Stimulated activated CD8-positive, alpha-beta memory T cell treated with anti-CD3 and anti-CD28 coated beads, Interleukin-7, amount 100 ng/mL, for 24 hours (primary cell): ENCODE data around the gene NAPEPLD.
"Not testable (repeated sequence)": the region's sequence is repeated elsewhere in the genome, so short reads cannot be mapped to it uniquely, and the experiment has no call there.

Experiments
- DNase-seq: peaks from one replicate; pipeline ENCODE4 v3.0.0-alpha.2; 2020; ENCODE audit warnings: low read depth

The NAPEPLD gene

GRCh38 chr7:103148994-103149807 is at the start of gene NAPEPLD:
Gene NAPEPLD (minus strand): TSS chr7:103149099. CDS start chr7:103128776, 20,323 bp downstream.
- peak; percentile 39 for DNase-seq

DNA sequence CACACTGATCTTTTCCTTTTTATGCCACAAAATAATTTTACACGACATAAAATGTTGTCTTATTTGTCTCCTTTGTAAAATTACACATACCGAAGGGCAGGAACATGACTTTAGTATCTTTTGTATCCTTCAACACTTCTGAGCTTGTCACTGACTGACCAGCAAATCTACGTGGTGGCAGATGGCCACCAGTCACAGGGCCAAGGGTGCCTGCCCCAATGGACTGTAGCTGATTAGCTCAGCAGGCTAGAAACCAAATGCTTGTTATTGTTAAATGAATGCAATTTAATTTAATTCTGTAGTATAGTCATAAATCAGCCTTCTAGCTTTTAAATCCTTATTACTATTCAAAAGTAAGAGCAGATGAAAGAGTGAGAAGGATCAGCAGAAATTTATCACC is 49.2 kb upstream of the NAPEPLD start:
- not testable (repeated sequence) for DNase-seq

DNA sequence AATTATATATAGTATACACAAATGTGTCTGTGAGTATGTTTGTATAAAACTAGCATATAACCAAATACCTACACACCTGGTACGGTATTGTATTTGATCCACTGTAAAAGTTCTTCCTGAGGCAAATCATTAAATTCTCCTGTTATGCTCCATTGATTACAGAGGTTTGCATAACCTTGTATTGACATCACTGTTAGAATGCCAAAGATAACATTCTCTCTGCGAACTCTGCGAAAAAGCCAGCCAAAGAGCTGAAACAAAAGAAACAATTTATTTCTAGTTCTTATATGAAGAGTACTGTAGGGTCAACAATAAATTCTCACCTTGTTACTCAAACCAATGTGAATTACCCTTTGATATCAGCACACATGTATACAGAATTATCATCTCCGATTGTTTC is 46.5 kb upstream of the NAPEPLD start:
- not testable (repeated sequence) for DNase-seq

DNA sequence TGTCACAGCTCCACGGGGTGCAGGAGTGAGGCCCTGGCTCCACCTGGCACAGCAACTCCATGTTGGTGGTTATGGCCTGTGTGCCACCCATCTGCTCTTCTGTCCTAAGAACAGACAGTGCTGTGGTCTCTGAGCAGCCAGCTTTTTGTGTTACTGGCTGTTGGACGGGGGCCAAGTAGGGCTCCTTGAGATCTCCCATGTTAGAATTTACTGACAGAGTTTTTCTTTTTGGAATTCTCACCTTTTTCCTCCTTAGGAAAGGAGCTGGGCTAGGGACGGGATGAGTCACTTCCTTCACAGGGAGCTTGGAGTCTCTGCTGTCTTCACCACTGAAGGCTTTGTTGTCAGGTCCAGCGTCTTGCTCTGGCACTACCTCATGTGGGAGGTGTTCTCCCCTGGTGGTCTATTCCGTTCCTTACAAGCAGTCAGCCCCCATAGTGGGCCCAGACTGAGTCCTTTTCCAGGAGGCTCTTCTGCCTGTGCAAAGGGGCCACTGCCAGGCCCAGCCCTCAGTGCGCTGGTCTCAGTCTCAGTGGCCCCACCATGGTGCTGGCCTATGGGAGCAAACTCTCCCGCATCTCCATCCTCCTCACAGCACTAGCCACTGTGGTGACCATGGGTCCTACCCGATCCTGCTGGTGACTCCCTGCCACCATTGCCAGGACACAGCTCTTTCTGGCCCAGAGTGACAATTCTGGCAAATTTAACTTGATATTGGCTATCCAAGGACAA is 23.7 kb upstream of the NAPEPLD start:
- not testable (repeated sequence) for DNase-seq

- not testable (repeated sequence) for DNase-seq
Measured at GRCh38 chr7:103171695-103172414, 23.0 kb upstream of the NAPEPLD start.

DNA sequence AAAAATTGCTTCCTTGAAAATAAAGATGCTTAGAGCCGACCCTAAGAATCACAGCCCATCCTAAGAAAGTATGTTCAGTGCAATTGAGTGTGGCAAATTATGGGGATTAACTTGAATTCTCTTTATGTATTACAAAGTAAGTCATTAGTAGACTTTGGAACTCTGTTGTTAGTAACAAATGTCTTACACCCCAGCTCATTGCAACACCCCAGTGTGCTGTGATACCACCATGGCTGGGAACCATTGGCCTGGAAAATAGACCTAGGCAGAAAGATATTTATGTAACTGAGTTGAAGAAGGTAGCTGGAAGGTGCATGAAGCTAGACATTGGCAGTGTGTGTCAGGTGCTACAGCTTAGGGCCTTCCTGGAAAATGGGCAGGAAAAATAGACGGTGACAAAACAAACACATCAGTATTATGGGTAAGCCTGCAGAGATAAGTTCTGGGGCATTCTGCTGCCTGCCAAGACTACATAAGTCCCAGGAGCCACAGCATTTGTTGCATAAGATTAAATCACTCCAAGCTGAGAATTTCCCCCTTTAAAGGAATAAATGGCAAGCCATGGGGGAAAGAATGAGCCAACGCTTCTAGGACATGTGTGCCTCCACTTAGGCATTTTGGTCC is 18.1 kb upstream of the NAPEPLD start:
- not testable (repeated sequence) for DNase-seq

GRCh38 chr7:103163087-103163825 is 14.4 kb upstream of the NAPEPLD start:
- DNase-seq, result not testable (repeated sequence)

DNA sequence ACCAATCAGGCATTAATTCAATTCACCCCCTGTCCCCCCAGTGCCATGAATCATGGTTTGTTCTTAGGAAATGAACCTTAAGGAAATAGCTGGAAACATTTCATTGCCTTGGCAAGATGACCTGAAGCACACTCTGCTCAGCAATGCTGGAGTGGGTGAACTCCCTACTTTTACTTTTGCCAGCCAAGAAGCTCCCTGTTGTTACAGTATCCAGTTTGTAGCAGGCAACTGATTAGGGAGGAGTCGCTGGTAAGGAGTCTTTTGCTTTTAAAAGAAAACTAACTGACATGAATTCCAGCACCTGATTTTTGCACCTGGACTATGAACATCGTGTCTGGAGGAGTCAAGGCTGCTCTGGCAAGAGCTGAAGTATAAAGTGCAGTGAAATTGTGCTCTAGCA is 13.7 kb upstream of the NAPEPLD start:
- DNase-seq, result not testable (repeated sequence)

DNA sequence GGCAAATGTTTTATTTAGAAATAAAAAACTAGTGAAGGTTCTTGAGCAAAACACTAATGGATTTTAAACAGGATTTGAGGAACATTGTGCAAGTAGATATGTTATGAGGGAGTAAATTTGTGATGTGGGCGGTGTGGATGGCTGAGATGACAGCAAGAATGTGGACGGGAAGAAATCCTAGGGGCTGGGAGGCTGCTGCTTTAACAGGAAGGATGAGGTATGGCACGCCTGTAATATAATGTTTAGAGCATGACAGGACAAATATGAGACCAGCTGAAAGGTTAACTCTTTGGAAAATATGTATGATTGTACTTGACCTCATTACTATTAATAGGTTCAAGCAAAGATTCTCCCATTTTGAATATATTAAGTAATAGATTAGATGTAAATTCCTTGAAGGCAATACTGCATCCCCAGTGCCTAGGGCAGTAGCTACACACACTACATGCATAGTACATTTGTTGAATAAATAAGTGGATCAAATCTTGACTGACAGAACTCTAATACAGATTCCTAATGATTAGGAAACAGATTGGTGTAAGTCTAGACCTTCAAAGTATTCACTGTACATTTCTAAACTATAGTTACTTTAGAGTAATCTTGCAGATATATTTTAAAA is 13.2 kb upstream of the NAPEPLD start:
- DNase-seq, result not testable (repeated sequence)

GRCh38 chr7:103159072-103159471 is 10.2 kb upstream of the NAPEPLD start:
- DNase-seq, result not testable (repeated sequence)

DNA sequence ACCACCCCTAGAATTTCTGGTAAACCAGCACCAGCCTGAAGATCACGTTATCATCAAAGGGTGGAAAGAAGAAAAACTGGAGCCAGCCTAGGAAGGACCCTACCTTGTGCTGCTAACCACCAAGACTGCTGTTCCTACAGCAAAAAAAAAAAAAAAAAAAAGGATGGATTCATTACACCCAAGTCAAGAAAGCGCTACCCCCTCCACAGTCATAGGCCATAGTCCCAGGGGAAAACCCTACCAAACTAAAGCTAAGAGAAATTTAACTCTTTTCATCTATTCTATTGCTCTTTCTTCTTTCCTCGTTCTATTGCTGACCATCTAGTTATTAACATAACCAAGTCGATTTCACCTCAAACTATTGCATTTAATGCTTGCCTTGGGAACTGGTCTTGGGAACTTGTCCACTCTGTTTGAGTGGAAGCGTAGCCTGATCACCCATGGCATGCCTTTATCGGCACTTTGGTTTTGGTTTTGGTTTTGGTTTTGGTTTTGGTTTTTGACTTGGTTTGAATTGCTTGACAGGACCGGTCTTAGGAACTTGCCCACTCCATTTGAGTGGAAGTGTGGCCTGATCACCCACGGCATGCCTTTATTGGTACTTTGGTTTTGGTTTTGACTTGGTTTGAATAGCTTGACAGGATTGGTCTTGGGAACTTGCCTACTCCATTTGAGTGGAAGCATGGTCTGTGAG is 6.6 kb upstream of the NAPEPLD start:
- DNase-seq, result not testable (repeated sequence)

- DNase-seq, result no peak
Measured at GRCh38 chr7:103154042-103154441, 5.1 kb upstream of the NAPEPLD start.

GRCh38 chr7:103152744-103153617 is 4.1 kb upstream of the NAPEPLD start:
- not testable (repeated sequence) for DNase-seq

DNA sequence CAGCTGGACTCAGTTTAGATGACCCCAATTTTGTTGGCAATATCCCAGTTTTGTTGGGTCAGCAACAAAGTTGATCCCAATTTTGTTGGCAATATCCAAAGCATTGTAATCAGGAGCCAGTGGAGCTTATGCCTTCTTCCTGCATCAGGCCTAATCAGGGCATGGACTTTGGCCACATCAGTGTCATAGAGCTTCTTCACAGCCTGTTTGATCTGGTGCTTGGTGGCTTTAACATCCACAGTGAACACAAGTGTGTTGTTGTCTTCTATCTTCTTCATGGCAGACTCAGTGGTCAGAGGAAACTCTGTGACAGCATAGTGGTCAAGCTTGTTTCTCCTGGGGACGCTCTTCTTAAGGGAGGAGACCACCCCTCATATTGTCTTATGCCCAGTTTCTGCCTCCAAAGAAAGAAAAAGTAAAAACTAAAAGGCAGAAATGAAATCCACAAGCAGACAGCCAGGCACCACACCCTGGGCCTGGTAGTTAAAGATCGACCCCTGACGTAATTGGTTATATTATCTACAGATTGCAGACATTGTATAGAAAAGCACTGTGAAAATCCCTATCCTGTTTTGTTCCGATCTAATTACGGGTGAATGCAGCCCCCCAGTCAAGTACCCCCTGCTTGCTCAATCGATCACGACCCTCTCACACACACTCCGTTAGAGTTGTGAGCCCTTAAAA is 3.2 kb upstream of the NAPEPLD start:
- not testable (repeated sequence) for DNase-seq

DNA sequence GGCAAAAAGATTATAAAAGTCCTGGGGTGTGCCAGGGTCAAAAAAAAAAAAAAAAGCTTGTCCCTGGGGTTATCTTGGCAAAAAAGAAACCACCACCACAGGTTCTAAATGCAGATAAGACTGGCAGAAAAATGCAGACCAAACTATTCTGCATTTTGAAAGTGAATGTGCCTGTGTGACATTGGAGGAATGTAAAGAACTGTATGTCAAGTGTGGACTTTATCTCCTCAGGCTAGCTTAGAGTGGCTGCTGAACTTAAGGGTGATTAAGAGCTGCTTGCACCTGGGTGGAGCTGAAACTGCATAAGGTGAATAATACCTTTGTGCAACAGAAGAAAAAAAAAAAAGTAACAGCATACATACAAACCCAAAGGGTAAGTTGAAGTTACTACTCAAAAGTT is 1.3 kb upstream of the NAPEPLD start:
- no peak for DNase-seq

GRCh38 chr7:103149808-103150180 is 895 bp upstream of the NAPEPLD start:
- DNase-seq, result no peak

GRCh38 chr7:103148131-103148993 is 537 bp downstream of the NAPEPLD start:
- DNase-seq, result no peak

GRCh38 chr7:103144754-103145153 is 4.1 kb downstream of the NAPEPLD start:
- DNase-seq, result not testable (repeated sequence)
